HG03280 (cell line): ENCODE data around the gene EPAS1.

ENCODE experiments used
- ATAC-seq: cut with Tn5 transposase; IDR thresholded peaks from one replicate; pipeline ENCODE4 v1.9.1; 2021; ENCODE audit warnings: mild to moderate bottlenecking, moderate library complexity; ENCODE audit not compliant: unreplicated experiment

The EPAS1 gene

GRCh38 chr2:46273225-46273863 is 23.9 kb upstream of the EPAS1 start:
- ATAC-seq: no peak

GRCh38 chr2:46273919-46274318 is 23.3 kb upstream of the EPAS1 start:
- ATAC-seq: no peak

- ATAC-seq: no peak
Measured at GRCh38 chr2:46274586-46274985, 22.6 kb upstream of the EPAS1 start.

GRCh38 chr2:46275995-46276394 is 21.2 kb upstream of the EPAS1 start:
- ATAC-seq: no peak

- no peak for ATAC-seq
Measured at GRCh38 chr2:46276642-46277041, 20.6 kb upstream of the EPAS1 start.

GRCh38 chr2:46277431-46278190 is 19.6 kb upstream of the EPAS1 start:
- ATAC-seq: no peak

GRCh38 chr2:46278952-46279351 is 18.3 kb upstream of the EPAS1 start:
- no peak for ATAC-seq

- no peak for ATAC-seq
Measured at GRCh38 chr2:46281939-46282338, 15.3 kb upstream of the EPAS1 start.

GRCh38 chr2:46283693-46284092 is 13.5 kb upstream of the EPAS1 start:
- ATAC-seq: no peak

- no peak for ATAC-seq
Measured at GRCh38 chr2:46284260-46284659, 12.9 kb upstream of the EPAS1 start.

- ATAC-seq: no peak
Measured at GRCh38 chr2:46284796-46285195, 12.4 kb upstream of the EPAS1 start.

GRCh38 chr2:46286715-46287114 is 10.5 kb upstream of the EPAS1 start:
- ATAC-seq: no peak

- ATAC-seq: no peak
Measured at GRCh38 chr2:46290078-46290477, 7.1 kb upstream of the EPAS1 start.

- ATAC-seq: no peak
Measured at GRCh38 chr2:46293466-46293865, 3.7 kb upstream of the EPAS1 start.

GRCh38 chr2:46294176-46294836 is 2.9 kb upstream of the EPAS1 start:
- ATAC-seq: no peak

- no peak for ATAC-seq
Measured at GRCh38 chr2:46296216-46296839, 879 bp upstream of the EPAS1 start.

- ATAC-seq: peak; percentile 29
Measured at GRCh38 chr2:46297546-46298271, 502 bp downstream of the EPAS1 start.

- ATAC-seq: no peak
Measured at GRCh38 chr2:46298272-46298521, 990 bp downstream of the EPAS1 start.

- ATAC-seq: no peak
Measured at GRCh38 chr2:46298522-46299353, 1.5 kb downstream of the EPAS1 start.
